ENCODE measurements around the gene DEXI.
"Not testable (repeated sequence)": the region's sequence is repeated elsewhere in the genome, so short reads cannot be mapped to it uniquely, and the experiment has no call there.

DEXI gene

GRCh38 chr16:10926867-10927266 lies 15.4 kb downstream of the DEXI start:
- no peak for DNase-seq (ENCODE audit: low read depth)

GRCh38 chr16:10926094-10926493 lies 16.2 kb downstream of the DEXI start:
- no peak for DNase-seq (ENCODE audit: low read depth)

GRCh38 chr16:10925285-10925684 lies 17.0 kb downstream of the DEXI start:
- DNase-seq (ENCODE audit: low read depth) = not testable (repeated sequence)

GRCh38 chr16:10923650-10924214 lies 18.5 kb downstream of the DEXI start:
- DNase-seq (ENCODE audit: low read depth) = no peak

GRCh38 chr16:10923146-10923649 lies 19.1 kb downstream of the DEXI start:
- no peak for DNase-seq (ENCODE audit: low read depth)

- no peak for DNase-seq (ENCODE audit: low read depth)
These were observed 19.7 kb downstream of the DEXI start for GRCh38 chr16:10922328-10923145.

- no peak for DNase-seq (ENCODE audit: low read depth)
These were observed 20.5 kb downstream of the DEXI start for GRCh38 chr16:10921536-10922327.

- no peak for DNase-seq (ENCODE audit: low read depth)
These were observed 21.4 kb downstream of the DEXI start for GRCh38 chr16:10920726-10921427.

- DNase-seq (ENCODE audit: low read depth) = no peak
These were observed 23.3 kb downstream of the DEXI start for GRCh38 chr16:10919003-10919351.

GRCh38 chr16:10918294-10919002 lies 23.8 kb downstream of the DEXI start:
- DNase-seq (ENCODE audit: low read depth) = peak; percentile 41

GRCh38 chr16:10916534-10916933 lies 25.7 kb downstream of the DEXI start:
- no peak for DNase-seq (ENCODE audit: low read depth)

GRCh38 chr16:10911267-10911666 lies 31.0 kb downstream of the DEXI start:
- no peak for DNase-seq (ENCODE audit: low read depth)

- no peak for DNase-seq (ENCODE audit: low read depth)
These were observed 34.6 kb downstream of the DEXI start for GRCh38 chr16:10907757-10908045.

- no peak for DNase-seq (ENCODE audit: low read depth)
These were observed 35.1 kb downstream of the DEXI start for GRCh38 chr16:10906914-10907756.

- no peak for DNase-seq (ENCODE audit: low read depth)
These were observed 35.8 kb downstream of the DEXI start for GRCh38 chr16:10906482-10906881.

GRCh38 chr16:10902999-10903398 lies 39.3 kb downstream of the DEXI start:
- DNase-seq (ENCODE audit: low read depth) = no peak

- DNase-seq (ENCODE audit: low read depth) = no peak
These were observed 45.1 kb downstream of the DEXI start for GRCh38 chr16:10897134-10897533.

GRCh38 chr16:10896723-10897122 lies 45.5 kb downstream of the DEXI start:
- DNase-seq (ENCODE audit: low read depth) = no peak

- no peak for DNase-seq (ENCODE audit: low read depth)
These were observed 46.1 kb downstream of the DEXI start for GRCh38 chr16:10896165-10896564.

GRCh38 chr16:10895053-10895946 lies 47.0 kb downstream of the DEXI start:
- DNase-seq (ENCODE audit: low read depth) = no peak

Data from T-helper 22 cell (primary cell).